Measurements from ENCODE around the gene KCNK1. TPM values are rescaled to one million over a fixed set of nuclear protein-coding genes. Genes with fewer than 3 reads are reported as not detected.

The KCNK1 gene
- total and polyA plus RNA-seq, 4 donors, result 2.5 to 12.3 (median 4.5) TPM

- no peak overlapping the region for H3K27ac ChIP-seq (ENCODE audit: low read depth in 1 of 2, low read length in 2 of 2)
- WGBS, result 85% methylated on average over 3 of the region's 3 CpGs
- peaks cover 0 to 1% (median 0%) of the 10 kb centered on the region in 4 donors for H3K36me3 ChIP-seq (ENCODE audit: control insufficient read depth in 4 of 4, insufficient read depth in 3 of 4, low read depth in 1 of 4, low read length in 3 of 4)
- H3K4me1 ChIP-seq (ENCODE audit: control insufficient read depth in 4 of 4, insufficient read depth in 4 of 4, low read length in 3 of 4), result no peaks in the 10 kb centered on the region
- H3K9ac ChIP-seq (ENCODE audit: low read depth in 1 of 2, low read length in 2 of 2), result no peak overlapping the region
- no peaks in the 10 kb centered on the region for H3K9me3 ChIP-seq (ENCODE audit: control insufficient read depth in 4 of 4, low read length in 3 of 4)
- H3K4me3 ChIP-seq (ENCODE audit: low read depth in 1 of 3, low read length in 3 of 3), result no peak overlapping the region
- no peaks in the 10 kb centered on the region for H3K27me3 ChIP-seq (ENCODE audit: control insufficient read depth in 4 of 4, insufficient read depth in 4 of 4, low read length in 3 of 4)
- no peak for DNase-seq (ENCODE audit: low spot score)
- TF ChIP-seq EGR1 (IDR thresholded peaks at IDR 0.05; ENCODE audit: low read depth in 2 of 2) (no peak), RAD21 (IDR thresholded peaks at IDR 0.05) (no peak), FOXA2 (IDR thresholded peaks at IDR 0.05) (no peak), FOXA1 (IDR thresholded peaks at IDR 0.05) (no peak), TAF1 (conservative IDR thresholded peaks at IDR 0.05) (no peak), GABPA (IDR thresholded peaks at IDR 0.05 in 1 of 2, conservative IDR thresholded peaks at IDR 0.05 in 1 of 2) (no peak), JUND (IDR thresholded peaks at IDR 0.05) (no peak), HNF4G (IDR thresholded peaks at IDR 0.05) (no peak), YY1 (IDR thresholded peaks at IDR 0.05) (no peak), REST (IDR thresholded peaks at IDR 0.05) (no peak), RXRA (IDR thresholded peaks at IDR 0.05) (no peak), HNF4A (conservative IDR thresholded peaks at IDR 0.05) (no peak), ATF3 (IDR thresholded peaks at IDR 0.05) (no peak), NR2F2 (IDR thresholded peaks at IDR 0.05) (no peak), SP1 (IDR thresholded peaks at IDR 0.05) (no peak)
- TF ChIP-seq, protein P1, sequence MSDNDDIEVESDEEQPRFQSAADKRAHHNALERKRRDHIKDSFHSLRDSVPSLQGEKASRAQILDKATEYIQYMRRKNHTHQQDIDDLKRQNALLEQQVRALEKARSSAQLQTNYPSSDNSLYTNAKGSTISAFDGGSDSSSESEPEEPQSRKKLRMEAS (IDR thresholded peaks at IDR 0.05), result no peak
- TF ChIP-seq, protein P2, sequence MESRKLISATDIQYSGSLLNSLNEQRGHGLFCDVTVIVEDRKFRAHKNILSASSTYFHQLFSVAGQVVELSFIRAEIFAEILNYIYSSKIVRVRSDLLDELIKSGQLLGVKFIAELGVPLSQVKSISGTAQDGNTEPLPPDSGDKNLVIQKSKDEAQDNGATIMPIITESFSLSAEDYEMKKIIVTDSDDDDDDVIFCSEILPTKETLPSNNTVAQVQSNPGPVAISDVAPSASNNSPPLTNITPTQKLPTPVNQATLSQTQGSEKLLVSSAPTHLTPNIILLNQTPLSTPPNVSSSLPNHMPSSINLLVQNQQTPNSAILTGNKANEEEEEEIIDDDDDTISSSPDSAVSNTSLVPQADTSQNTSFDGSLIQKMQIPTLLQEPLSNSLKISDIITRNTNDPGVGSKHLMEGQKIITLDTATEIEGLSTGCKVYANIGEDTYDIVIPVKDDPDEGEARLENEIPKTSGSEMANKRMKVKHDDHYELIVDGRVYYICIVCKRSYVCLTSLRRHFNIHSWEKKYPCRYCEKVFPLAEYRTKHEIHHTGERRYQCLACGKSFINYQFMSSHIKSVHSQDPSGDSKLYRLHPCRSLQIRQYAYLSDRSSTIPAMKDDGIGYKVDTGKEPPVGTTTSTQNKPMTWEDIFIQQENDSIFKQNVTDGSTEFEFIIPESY (IDR thresholded peaks at IDR 0.05), result no peak
- TF ChIP-seq, protein P3, sequence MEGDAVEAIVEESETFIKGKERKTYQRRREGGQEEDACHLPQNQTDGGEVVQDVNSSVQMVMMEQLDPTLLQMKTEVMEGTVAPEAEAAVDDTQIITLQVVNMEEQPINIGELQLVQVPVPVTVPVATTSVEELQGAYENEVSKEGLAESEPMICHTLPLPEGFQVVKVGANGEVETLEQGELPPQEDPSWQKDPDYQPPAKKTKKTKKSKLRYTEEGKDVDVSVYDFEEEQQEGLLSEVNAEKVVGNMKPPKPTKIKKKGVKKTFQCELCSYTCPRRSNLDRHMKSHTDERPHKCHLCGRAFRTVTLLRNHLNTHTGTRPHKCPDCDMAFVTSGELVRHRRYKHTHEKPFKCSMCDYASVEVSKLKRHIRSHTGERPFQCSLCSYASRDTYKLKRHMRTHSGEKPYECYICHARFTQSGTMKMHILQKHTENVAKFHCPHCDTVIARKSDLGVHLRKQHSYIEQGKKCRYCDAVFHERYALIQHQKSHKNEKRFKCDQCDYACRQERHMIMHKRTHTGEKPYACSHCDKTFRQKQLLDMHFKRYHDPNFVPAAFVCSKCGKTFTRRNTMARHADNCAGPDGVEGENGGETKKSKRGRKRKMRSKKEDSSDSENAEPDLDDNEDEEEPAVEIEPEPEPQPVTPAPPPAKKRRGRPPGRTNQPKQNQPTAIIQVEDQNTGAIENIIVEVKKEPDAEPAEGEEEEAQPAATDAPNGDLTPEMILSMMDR (IDR thresholded peaks at IDR 0.05; ENCODE audit: low read depth, low read length, missing input control), result no peak
Observed at GRCh38 chr1:233621923-233622322, 8.0 kb downstream of the KCNK1 start.

All from liver (tissue), 9 donors.